Astrocyte (in vitro differentiated cells and primary cell): ENCODE measurements around the gene GPC2.

ENCODE experiments used
- CTCF ChIP-seq: IDR thresholded peaks from 2 replicates; pipeline ENCODE4 v1.5.1; 2011; ENCODE audit warnings: low read depth, mild to moderate bottlenecking, inconsistent platforms, low read length, moderate library complexity; ENCODE audit not compliant: insufficient read depth
- EZH2 ChIP-seq: IDR thresholded peaks from 2 replicates; pipeline ENCODE4 v1.6.1; 2012; ENCODE audit warnings: mild to moderate bottlenecking, low read length, inconsistent platforms; ENCODE audit not compliant: insufficient read depth

- no peak for TF ChIP-seq CTCF
- no peak for TF ChIP-seq EZH2
Observed at GRCh38 chr7:100122067-100122466, 55.1 kb downstream of the GPC2 start.
